ENCODE data around the gene USP49.

Gene USP49

GRCh38 chr6:41805830-41806774 lies 89.1 kb downstream of the USP49 start:
- no peak for DNase-seq

- DNase-seq, result no peak
Measured at GRCh38 chr6:41801380-41801779, 93.8 kb downstream of the USP49 start.

- no peak for DNase-seq
Measured at GRCh38 chr6:41799559-41799911, 95.6 kb downstream of the USP49 start.

- no peak for DNase-seq
Measured at GRCh38 chr6:41798901-41799558, 96.1 kb downstream of the USP49 start.

- no peak for DNase-seq
Measured at GRCh38 chr6:41796474-41796873, 98.7 kb downstream of the USP49 start.

- no peak for DNase-seq
Measured at GRCh38 chr6:41791984-41792383, 103.2 kb downstream of the USP49 start.

GRCh38 chr6:41791305-41791704 lies 103.9 kb downstream of the USP49 start:
- no peak for DNase-seq

- peak; percentile 15 for DNase-seq
Measured at GRCh38 chr6:41790045-41790444, 105.1 kb downstream of the USP49 start.

- DNase-seq, result no peak
Measured at GRCh38 chr6:41789390-41789724, 105.8 kb downstream of the USP49 start.

GRCh38 chr6:41787219-41787917 lies 107.8 kb downstream of the USP49 start, which contains the start of gene TOMM6:
TOMM6 (plus strand) TSS chr6:41787694; CDS start chr6:41787698, 4 bp downstream.
- DNase-seq, result peak; percentile 71

GRCh38 chr6:41786451-41787218 lies 108.5 kb downstream of the USP49 start:
- peak; percentile 19 for DNase-seq

- DNase-seq, result no peak
Measured at GRCh38 chr6:41785689-41786450, 109.3 kb downstream of the USP49 start.

- DNase-seq, result no peak
Measured at GRCh38 chr6:41785254-41785653, 109.9 kb downstream of the USP49 start.

GRCh38 chr6:41784581-41785171 lies 110.5 kb downstream of the USP49 start:
- DNase-seq, result no peak

- no peak for DNase-seq
Measured at GRCh38 chr6:41783106-41783780, 111.9 kb downstream of the USP49 start.

- DNase-seq, result no peak
Measured at GRCh38 chr6:41781366-41781730, 113.8 kb downstream of the USP49 start.

GRCh38 chr6:41780551-41781365 lies 114.4 kb downstream of the USP49 start, which contains the start of gene PRICKLE4:
PRICKLE4 (plus strand) TSS chr6:41780782; CDS start chr6:41783474, 2,692 bp downstream.
- no peak for DNase-seq

- peak; percentile 67 for DNase-seq
Measured at GRCh38 chr6:41779788-41780550, 115.2 kb downstream of the USP49 start, which contains the start of gene FRS3. FRS3 (minus strand) TSS chr6:41779900; CDS start chr6:41776987, 2,913 bp downstream.

GRCh38 chr6:41779336-41779735 lies 115.8 kb downstream of the USP49 start:
- DNase-seq, result no peak

Data from GF-D8 (cell line).